HEK293 (cell line): ENCODE measurements around the gene CDK4.
A peak's percentile ranks its signal among the peaks of the same experiment; 100 is the strongest.

Experiments
- FEZF1 ChIP-seq: fragments of 450-650 bp; formaldehyde crosslinking; IDR thresholded peaks from 2 replicates; pipeline ENCODE4 v1.5.1; 2016; ENCODE audit warnings: missing biosample characterization, missing genetic modification characterization
- GLI4 ChIP-seq: fragments of 450-650 bp; formaldehyde crosslinking; IDR thresholded peaks from 2 replicates; pipeline ENCODE4 v1.5.1; 2016; ENCODE audit warnings: missing biosample characterization, missing genetic modification characterization
- HOXD13 ChIP-seq: sonication (generic); formaldehyde crosslinking; IDR thresholded peaks from 2 replicates; pipeline ENCODE4 v1.8.0; 2022; ENCODE audit warnings: missing genetic modification reagents, borderline replicate concordance
- SP2 ChIP-seq: fragments of 450-650 bp; formaldehyde crosslinking; IDR thresholded peaks from 2 replicates; pipeline ENCODE4 v1.5.1; 2016; ENCODE audit warnings: missing biosample characterization, missing genetic modification characterization
- ZBTB20 ChIP-seq: fragments of 450-650 bp; formaldehyde crosslinking; IDR thresholded peaks from 2 replicates; pipeline ENCODE4 v1.5.1; 2016; ENCODE audit warnings: missing biosample characterization, missing genetic modification characterization
- ZBTB21 ChIP-seq: fragments of 450-650 bp; formaldehyde crosslinking; IDR thresholded peaks from 2 replicates; pipeline ENCODE4 v1.5.1; 2017; ENCODE audit warnings: missing biosample characterization, missing genetic modification characterization
- ZFP37 ChIP-seq: fragments of 450-650 bp; formaldehyde crosslinking; IDR thresholded peaks from 2 replicates; pipeline ENCODE4 v1.5.1; 2016; ENCODE audit warnings: missing biosample characterization, missing genetic modification characterization
- ZNF223 ChIP-seq: fragments of 450-650 bp; formaldehyde crosslinking; IDR thresholded peaks from 2 replicates; pipeline ENCODE4 v1.5.1; 2016; ENCODE audit warnings: missing biosample characterization, missing genetic modification characterization
- ZNF239 ChIP-seq: fragments of 450-650 bp; formaldehyde crosslinking; IDR thresholded peaks from 2 replicates; pipeline ENCODE4 v1.5.1; 2016; ENCODE audit warnings: missing biosample characterization, missing genetic modification characterization
- ZNF394 ChIP-seq: fragments of 450-650 bp; formaldehyde crosslinking; IDR thresholded peaks from 2 replicates; pipeline ENCODE4 v1.5.1; 2016; ENCODE audit warnings: missing biosample characterization, missing genetic modification characterization, mild to moderate bottlenecking, moderate library complexity, borderline replicate concordance
- ZNF416 ChIP-seq: fragments of 450-650 bp; formaldehyde crosslinking; IDR thresholded peaks from 2 replicates; pipeline ENCODE4 v1.5.1; 2016; ENCODE audit warnings: missing biosample characterization, missing genetic modification characterization
- ZNF473 ChIP-seq: fragments of 450-650 bp; formaldehyde crosslinking; IDR thresholded peaks from 2 replicates; pipeline ENCODE4 v1.5.1; 2017; ENCODE audit warnings: missing biosample characterization, missing genetic modification characterization
- ZNF529 ChIP-seq: fragments of 450-650 bp; formaldehyde crosslinking; IDR thresholded peaks from 2 replicates; pipeline ENCODE4 v1.5.1; 2017; ENCODE audit warnings: missing genetic modification characterization, missing biosample characterization; ENCODE audit not compliant: insufficient replicate concordance
- ZNF558 ChIP-seq: fragments of 450-650 bp; formaldehyde crosslinking; IDR thresholded peaks from 2 replicates; pipeline ENCODE4 v1.5.1; 2016; ENCODE audit warnings: missing biosample characterization, missing genetic modification characterization
- ZNF560 ChIP-seq: fragments of 450-650 bp; formaldehyde crosslinking; IDR thresholded peaks from 2 replicates; pipeline ENCODE4 v1.5.1; 2017; ENCODE audit warnings: missing biosample characterization, missing genetic modification characterization, borderline replicate concordance
- ZNF621 ChIP-seq: fragments of 450-650 bp; formaldehyde crosslinking; IDR thresholded peaks from 2 replicates; pipeline ENCODE4 v1.5.1; 2017; ENCODE audit warnings: missing biosample characterization, missing genetic modification characterization
- ZNF747 ChIP-seq: fragments of 450-650 bp; formaldehyde crosslinking; IDR thresholded peaks from 2 replicates; pipeline ENCODE4 v1.5.1; 2016; ENCODE audit warnings: missing biosample characterization, missing genetic modification characterization
- TF ChIP-seq, protein P1 (sequence below): fragments of 450-650 bp; formaldehyde crosslinking; IDR thresholded peaks from 2 replicates; pipeline ENCODE4 v1.5.1; 2016; ENCODE audit warnings: missing biosample characterization, missing genetic modification characterization
- TF ChIP-seq, protein P2 (sequence below): fragments of 450-650 bp; formaldehyde crosslinking; conservative IDR thresholded peaks from 2 replicates; pipeline ENCODE4 v1.5.1; 2016; ENCODE audit warnings: low read depth, missing biosample characterization, missing genetic modification characterization
- TF ChIP-seq, protein P3 (sequence below): fragments of 450-650 bp; formaldehyde crosslinking; IDR thresholded peaks from 2 replicates; pipeline ENCODE4 v1.5.1; 2016; ENCODE audit warnings: missing biosample characterization, missing genetic modification characterization
- TF ChIP-seq, protein P4 (sequence below): fragments of 450-650 bp; formaldehyde crosslinking; conservative IDR thresholded peaks from 2 replicates; pipeline ENCODE4 v1.5.1; 2016; ENCODE audit warnings: low read depth, missing biosample characterization, missing genetic modification characterization
- TF ChIP-seq, protein P5 (sequence below): fragments of 450-650 bp; formaldehyde crosslinking; IDR thresholded peaks from 2 replicates; pipeline ENCODE4 v1.5.1; 2016; ENCODE audit warnings: missing biosample characterization, missing genetic modification characterization
- TF ChIP-seq, protein P6 (sequence below): IDR thresholded peaks from 2 replicates; pipeline ENCODE4 v1.6.1; 2011; ENCODE audit warnings: mild to moderate bottlenecking, low read depth, low read length, borderline replicate concordance
- TF ChIP-seq, protein P7 (sequence below): fragments of 450-650 bp; formaldehyde crosslinking; IDR thresholded peaks from 2 replicates; pipeline ENCODE4 v1.5.1; 2016; ENCODE audit warnings: missing biosample characterization, missing genetic modification characterization

The CDK4 gene

DNA sequence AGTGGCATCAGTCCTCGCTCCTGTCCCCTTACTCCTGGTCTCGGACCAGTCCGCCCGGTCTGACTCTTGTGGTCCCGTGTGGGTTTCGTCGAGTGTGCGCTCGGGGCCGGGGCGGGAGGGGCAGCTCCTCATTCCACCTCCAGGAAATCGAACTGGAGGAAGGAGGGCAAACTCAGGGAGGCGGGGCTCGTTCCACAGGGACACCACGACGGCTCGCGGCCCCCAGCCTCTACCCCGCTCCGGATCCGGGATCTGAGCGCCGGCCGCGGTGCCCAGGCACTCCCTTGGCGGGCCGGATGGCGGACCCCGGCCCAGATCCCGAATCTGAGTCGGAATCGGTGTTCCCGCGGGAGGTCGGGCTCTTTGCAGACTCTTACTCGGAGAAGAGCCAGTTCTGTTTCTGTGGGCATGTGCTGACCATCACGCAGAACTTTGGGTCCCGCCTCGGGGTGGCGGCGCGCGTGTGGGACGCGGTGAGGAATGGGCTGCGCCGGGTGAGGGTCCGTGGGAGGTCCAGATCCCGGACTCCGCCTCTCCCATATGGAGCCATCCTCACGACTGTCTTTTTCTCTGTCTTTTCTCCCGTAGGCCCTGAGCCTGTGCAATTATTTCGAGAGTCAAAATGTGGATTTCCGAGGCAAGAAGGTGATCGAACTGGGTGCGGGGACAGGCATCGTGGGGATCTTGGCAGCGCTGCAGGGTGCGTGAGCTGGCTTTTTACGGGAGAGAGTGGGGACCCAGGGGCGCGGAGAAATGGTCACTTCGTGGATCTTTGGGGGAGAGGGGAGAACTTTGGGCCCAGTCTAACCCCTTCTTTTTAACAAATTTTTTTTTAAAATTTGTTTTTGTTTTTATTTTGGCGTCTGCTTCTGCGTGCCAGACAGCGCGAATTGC lies 20.6 kb upstream of the CDK4 start, which contains the start of gene EEF1AKMT3 (continued):
- no peak for TF ChIP-seq HOXD13 (CRISPR knock-in tag)
- no peak for TF ChIP-seq ZBTB21
- TF ChIP-seq, protein P1, sequence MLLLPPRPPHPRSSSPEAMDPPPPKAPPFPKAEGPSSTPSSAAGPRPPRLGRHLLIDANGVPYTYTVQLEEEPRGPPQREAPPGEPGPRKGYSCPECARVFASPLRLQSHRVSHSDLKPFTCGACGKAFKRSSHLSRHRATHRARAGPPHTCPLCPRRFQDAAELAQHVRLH (tag by site-specific recombination), result no peak
- TF ChIP-seq, protein P2, sequence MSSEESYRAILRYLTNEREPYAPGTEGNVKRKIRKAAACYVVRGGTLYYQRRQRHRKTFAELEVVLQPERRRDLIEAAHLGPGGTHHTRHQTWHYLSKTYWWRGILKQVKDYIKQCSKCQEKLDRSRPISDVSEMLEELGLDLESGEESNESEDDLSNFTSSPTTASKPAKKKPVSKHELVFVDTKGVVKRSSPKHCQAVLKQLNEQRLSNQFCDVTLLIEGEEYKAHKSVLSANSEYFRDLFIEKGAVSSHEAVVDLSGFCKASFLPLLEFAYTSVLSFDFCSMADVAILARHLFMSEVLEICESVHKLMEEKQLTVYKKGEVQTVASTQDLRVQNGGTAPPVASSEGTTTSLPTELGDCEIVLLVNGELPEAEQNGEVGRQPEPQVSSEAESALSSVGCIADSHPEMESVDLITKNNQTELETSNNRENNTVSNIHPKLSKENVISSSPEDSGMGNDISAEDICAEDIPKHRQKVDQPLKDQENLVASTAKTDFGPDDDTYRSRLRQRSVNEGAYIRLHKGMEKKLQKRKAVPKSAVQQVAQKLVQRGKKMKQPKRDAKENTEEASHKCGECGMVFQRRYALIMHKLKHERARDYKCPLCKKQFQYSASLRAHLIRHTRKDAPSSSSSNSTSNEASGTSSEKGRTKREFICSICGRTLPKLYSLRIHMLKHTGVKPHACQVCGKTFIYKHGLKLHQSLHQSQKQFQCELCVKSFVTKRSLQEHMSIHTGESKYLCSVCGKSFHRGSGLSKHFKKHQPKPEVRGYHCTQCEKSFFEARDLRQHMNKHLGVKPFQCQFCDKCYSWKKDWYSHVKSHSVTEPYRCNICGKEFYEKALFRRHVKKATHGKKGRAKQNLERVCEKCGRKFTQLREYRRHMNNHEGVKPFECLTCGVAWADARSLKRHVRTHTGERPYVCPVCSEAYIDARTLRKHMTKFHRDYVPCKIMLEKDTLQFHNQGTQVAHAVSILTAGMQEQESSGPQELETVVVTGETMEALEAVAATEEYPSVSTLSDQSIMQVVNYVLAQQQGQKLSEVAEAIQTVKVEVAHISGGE (tag by site-specific recombination), result peak; percentile 40; the same call in 1 of the 2 replicates
- TF ChIP-seq, protein P3, sequence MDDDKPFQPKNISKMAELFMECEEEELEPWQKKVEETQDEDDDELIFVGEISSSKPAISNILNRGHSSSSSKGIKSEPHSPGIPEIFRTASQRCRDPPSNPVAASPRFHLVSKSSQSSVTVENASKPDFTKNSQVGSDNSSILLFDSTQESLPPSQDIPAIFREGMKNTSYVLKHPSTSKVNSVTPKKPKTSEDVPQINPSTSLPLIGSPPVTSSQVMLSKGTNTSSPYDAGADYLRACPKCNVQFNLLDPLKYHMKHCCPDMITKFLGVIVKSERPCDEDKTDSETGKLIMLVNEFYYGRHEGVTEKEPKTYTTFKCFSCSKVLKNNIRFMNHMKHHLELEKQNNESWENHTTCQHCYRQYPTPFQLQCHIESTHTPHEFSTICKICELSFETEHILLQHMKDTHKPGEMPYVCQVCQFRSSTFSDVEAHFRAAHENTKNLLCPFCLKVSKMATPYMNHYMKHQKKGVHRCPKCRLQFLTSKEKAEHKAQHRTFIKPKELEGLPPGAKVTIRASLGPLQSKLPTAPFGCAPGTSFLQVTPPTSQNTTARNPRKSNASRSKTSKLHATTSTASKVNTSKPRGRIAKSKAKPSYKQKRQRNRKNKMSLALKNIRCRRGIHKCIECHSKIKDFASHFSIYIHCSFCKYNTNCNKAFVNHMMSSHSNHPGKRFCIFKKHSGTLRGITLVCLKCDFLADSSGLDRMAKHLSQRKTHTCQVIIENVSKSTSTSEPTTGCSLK (tag by site-specific recombination), result no peak
- TF ChIP-seq, protein P4, sequence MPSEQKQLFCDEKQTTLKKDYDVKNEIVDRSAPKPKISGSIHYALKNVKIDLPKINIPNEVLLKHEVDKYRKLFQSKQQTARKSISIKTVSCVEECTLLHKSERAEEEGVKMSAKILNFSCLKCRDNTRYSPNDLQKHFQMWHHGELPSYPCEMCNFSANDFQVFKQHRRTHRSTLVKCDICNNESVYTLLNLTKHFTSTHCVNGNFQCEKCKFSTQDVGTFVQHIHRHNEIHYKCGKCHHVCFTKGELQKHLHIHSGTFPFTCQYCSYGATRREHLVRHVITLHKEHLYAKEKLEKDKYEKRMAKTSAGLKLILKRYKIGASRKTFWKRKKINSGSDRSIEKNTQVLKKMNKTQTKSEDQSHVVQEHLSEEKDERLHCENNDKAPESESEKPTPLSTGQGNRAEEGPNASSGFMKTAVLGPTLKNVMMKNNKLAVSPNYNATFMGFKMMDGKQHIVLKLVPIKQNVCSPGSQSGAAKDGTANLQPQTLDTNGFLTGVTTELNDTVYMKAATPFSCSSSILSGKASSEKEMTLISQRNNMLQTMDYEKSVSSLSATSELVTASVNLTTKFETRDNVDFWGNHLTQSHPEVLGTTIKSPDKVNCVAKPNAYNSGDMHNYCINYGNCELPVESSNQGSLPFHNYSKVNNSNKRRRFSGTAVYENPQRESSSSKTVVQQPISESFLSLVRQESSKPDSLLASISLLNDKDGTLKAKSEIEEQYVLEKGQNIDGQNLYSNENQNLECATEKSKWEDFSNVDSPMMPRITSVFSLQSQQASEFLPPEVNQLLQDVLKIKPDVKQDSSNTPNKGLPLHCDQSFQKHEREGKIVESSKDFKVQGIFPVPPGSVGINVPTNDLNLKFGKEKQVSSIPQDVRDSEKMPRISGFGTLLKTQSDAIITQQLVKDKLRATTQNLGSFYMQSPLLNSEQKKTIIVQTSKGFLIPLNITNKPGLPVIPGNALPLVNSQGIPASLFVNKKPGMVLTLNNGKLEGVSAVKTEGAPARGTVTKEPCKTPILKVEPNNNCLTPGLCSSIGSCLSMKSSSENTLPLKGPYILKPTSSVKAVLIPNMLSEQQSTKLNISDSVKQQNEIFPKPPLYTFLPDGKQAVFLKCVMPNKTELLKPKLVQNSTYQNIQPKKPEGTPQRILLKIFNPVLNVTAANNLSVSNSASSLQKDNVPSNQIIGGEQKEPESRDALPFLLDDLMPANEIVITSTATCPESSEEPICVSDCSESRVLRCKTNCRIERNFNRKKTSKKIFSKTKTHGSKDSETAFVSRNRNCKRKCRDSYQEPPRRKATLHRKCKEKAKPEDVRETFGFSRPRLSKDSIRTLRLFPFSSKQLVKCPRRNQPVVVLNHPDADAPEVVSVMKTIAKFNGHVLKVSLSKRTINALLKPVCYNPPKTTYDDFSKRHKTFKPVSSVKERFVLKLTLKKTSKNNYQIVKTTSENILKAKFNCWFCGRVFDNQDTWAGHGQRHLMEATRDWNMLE (tag by site-specific recombination), result no peak
- TF ChIP-seq GLI4 (tag by site-specific recombination), result 0 out of 2 replicates have a peak, but pooled peaks have one; percentile 12
- no peak for TF ChIP-seq ZNF394 (tag by site-specific recombination)
- TF ChIP-seq, protein P5, sequence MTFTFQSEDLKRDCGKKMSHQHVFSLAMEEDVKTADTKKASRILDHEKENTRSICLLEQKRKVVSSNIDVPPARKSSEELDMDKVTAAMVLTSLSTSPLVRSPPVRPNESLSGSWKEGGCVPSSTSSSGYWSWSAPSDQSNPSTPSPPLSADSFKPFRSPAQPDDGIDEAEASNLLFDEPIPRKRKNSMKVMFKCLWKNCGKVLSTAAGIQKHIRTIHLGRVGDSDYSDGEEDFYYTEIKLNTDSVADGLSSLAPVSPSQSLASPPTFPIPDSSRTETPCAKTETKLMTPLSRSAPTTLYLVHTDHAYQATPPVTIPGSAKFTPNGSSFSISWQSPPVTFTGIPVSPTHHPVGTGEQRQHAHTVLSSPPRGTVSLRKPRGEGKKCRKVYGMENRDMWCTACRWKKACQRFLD (tag by site-specific recombination), result no peak
- no peak for TF ChIP-seq ZNF473
- TF ChIP-seq ZNF747 (tag by site-specific recombination), result no peak
- TF ChIP-seq ZBTB20 (tag by site-specific recombination), result no peak
- TF ChIP-seq ZNF416 (tag by site-specific recombination), result no peak
- 0 out of 2 replicates have a peak, but pooled peaks have one; percentile 10 for TF ChIP-seq FEZF1 (tag by site-specific recombination)
- no peak for TF ChIP-seq ZNF621 (tag by site-specific recombination)
- peak; percentile 48 for TF ChIP-seq SP2 (tag by site-specific recombination)
- TF ChIP-seq ZFP37 (tag by site-specific recombination), result peak; percentile 33; the same call in 1 of the 2 replicates
- no peak for TF ChIP-seq ZNF558
- TF ChIP-seq ZNF560 (tag by site-specific recombination), result no peak
- TF ChIP-seq ZNF529, result no peak
- TF ChIP-seq, protein P6, sequence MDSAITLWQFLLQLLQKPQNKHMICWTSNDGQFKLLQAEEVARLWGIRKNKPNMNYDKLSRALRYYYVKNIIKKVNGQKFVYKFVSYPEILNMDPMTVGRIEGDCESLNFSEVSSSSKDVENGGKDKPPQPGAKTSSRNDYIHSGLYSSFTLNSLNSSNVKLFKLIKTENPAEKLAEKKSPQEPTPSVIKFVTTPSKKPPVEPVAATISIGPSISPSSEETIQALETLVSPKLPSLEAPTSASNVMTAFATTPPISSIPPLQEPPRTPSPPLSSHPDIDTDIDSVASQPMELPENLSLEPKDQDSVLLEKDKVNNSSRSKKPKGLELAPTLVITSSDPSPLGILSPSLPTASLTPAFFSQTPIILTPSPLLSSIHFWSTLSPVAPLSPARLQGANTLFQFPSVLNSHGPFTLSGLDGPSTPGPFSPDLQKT, result no peak
- TF ChIP-seq, protein P7, sequence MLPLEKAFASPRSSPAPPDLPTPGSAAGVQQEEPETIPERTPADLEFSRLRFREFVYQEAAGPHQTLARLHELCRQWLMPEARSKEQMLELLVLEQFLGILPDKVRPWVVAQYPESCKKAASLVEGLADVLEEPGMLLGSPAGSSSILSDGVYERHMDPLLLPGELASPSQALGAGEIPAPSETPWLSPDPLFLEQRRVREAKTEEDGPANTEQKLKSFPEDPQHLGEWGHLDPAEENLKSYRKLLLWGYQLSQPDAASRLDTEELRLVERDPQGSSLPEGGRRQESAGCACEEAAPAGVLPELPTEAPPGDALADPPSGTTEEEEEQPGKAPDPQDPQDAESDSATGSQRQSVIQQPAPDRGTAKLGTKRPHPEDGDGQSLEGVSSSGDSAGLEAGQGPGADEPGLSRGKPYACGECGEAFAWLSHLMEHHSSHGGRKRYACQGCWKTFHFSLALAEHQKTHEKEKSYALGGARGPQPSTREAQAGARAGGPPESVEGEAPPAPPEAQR (tag by site-specific recombination), result no peak
- TF ChIP-seq ZNF239 (tag by site-specific recombination), result no peak
- TF ChIP-seq ZNF223 (tag by site-specific recombination), result no peak
